HepG2 (cell line): ENCODE results near the gene ONECUT3. TPM values are rescaled to one million over a fixed set of nuclear protein-coding genes. Genes with fewer than 3 reads are reported as not detected.

Source experiments
- ATAC-seq: fragments of 200-7000 bp; cut with Tn5 transposase; 3 replicates; pipeline ENCODE4 v1.9.1; 2020; ENCODE audit warnings: mild to moderate bottlenecking, moderate library complexity
- BruUV-seq: library from RNA; stranded (reverse); fragments of 400-500 nt; replicated peaks from 2 replicates; lab custom pipeline; 2021; lab: Mats Ljungman, UMichigan
- CTCF ChIA-PET: fragments of 300-600 bp; formaldehyde crosslinking; extraction: SDS; loops from one replicate; lab custom pipeline; 2021; ENCODE audit warnings: low total read pairs, inconsistent platforms, low intra/inter-chr PET ratio; lab: Yijun Ruan, JAX
- POLR2A ChIA-PET: fragments of 350-600 bp; sonication (Branson Sonifier 250); formaldehyde crosslinking; loops from one replicate; lab custom pipeline; 2020; ENCODE audit warnings: antibody characterized with exemption, inconsistent platforms; lab: Yijun Ruan, JAX
- DNase-seq: peaks from one replicate; pipeline ENCODE4 v3.0.0-alpha.2; 2015; ENCODE audit warnings: low spot score
- FAIRE-seq: peaks from 3 replicates; lab custom pipeline; 2011; peaks lifted over from hg19 to GRCh38; lab: Jason Lieb, UNC
- H2AFZ ChIP-seq: one replicate; pipeline ENCODE4 v1.6.1; 2011; ENCODE audit warnings: low read length, inconsistent platforms
- H3K27ac ChIP-seq: fragments of 300-600 bp; 3 replicates; pipeline ENCODE4 v1.8.0; 2011; ENCODE audit warnings: mixed run types, mild to moderate bottlenecking, mixed read lengths, low read length, inconsistent platforms; ENCODE audit not compliant: insufficient read depth; ENCODE audit errors: extremely low read length
- H3K27me3 ChIP-seq, 2 experiments: fragments of 200-600 bp in 1 of 2; 2 replicates in 1 of 2; 3 replicates in 1 of 2; pipeline versions ENCODE4 v1.6.0 to v1.8.0; 2011; ENCODE audit warnings: low read length in 2 of 2, mild to moderate bottlenecking in 2 of 2, moderate library complexity in 2 of 2, inconsistent platforms in 1 of 2; ENCODE audit not compliant: insufficient read depth in 2 of 2, control insufficient read depth in 1 of 2
- H3K36me3 ChIP-seq, 2 experiments: fragments of 200-600 bp in 1 of 2; replicated peaks in 1 of 2; 2 replicates in 1 of 2; 3 replicates in 1 of 2; pipeline versions ENCODE4 v1.5.1 to v1.8.0; 2011; ENCODE audit warnings: low read length in 2 of 2, inconsistent platforms in 1 of 2; ENCODE audit not compliant: insufficient read depth in 2 of 2, control insufficient read depth in 1 of 2
- H3K4me1 ChIP-seq: 2 replicates; pipeline ENCODE4 v1.5.1; 2012; ENCODE audit warnings: low read length, inconsistent platforms; ENCODE audit not compliant: insufficient read depth
- H3K4me2 ChIP-seq: 2 replicates; pipeline ENCODE4 v1.6.0; 2011; ENCODE audit warnings: low read depth, low read length, inconsistent platforms
- H3K4me3 ChIP-seq, 3 experiments: fragments of 200-600 bp in 1 of 3; sonication (generic), shearing (Covaris generic) in 1 of 3; replicated peaks in 1 of 3; 2 replicates each; pipeline ENCODE4 v1.5.1; 2011 to 2016; ENCODE audit warnings: low read length in 3 of 3, inconsistent platforms in 2 of 3, low read depth in 2 of 3, mild to moderate bottlenecking in 2 of 3, control low read depth in 1 of 3, mixed read lengths in 1 of 3; ENCODE audit not compliant: insufficient read depth in 1 of 3
- H3K79me2 ChIP-seq: one replicate; pipeline ENCODE4 v1.6.1; 2011; ENCODE audit warnings: low read length, inconsistent platforms; ENCODE audit not compliant: insufficient read depth
- H3K9ac ChIP-seq: 2 replicates; pipeline ENCODE4 v1.6.0; 2011; ENCODE audit warnings: mild to moderate bottlenecking, low read depth, low read length, inconsistent platforms; ENCODE audit not compliant: insufficient read depth
- H3K9me3 ChIP-seq: 2 replicates; pipeline ENCODE4 v1.5.1; 2012; ENCODE audit warnings: mild to moderate bottlenecking, low read length
- H4K20me1 ChIP-seq: 2 replicates; pipeline ENCODE4 v1.6.0; 2011; ENCODE audit warnings: inconsistent platforms, mild to moderate bottlenecking, low read length, moderate library complexity; ENCODE audit not compliant: insufficient read depth
- AHR ChIP-seq: IDR thresholded peaks from 2 replicates; pipeline ENCODE4 v1.6.1; 2018; ENCODE audit warnings: missing genetic modification reagents, missing compliant biosample characterization
- PCBP2 ChIP-seq: fragments of 200-400 bp; formaldehyde crosslinking; optimal IDR thresholded peaks from 2 replicates; pipeline ENCODE3; 2018; ENCODE audit warnings: low read length, low read depth; ENCODE audit not compliant: poor library complexity, severe bottlenecking
- RFX3 ChIP-seq: IDR thresholded peaks from 2 replicates; pipeline ENCODE4 v1.6.1; 2016; ENCODE audit warnings: missing biosample characterization, missing genetic modification reagents
- STAG1 ChIP-seq: sonication (generic); formaldehyde crosslinking; IDR thresholded peaks from 2 replicates; pipeline ENCODE4 v1.4.0; 2020; ENCODE audit warnings: missing genetic modification reagents
- ZFP90 ChIP-seq: sonication (generic); formaldehyde crosslinking; IDR thresholded peaks from 2 replicates; pipeline ENCODE4 v1.8.0; 2022; ENCODE audit warnings: missing genetic modification reagents, mild to moderate bottlenecking, inconsistent platforms, borderline replicate concordance
- ZNF619 ChIP-seq: sonication (generic); formaldehyde crosslinking; IDR thresholded peaks from 2 replicates; pipeline ENCODE4 v1.4.0; 2020; ENCODE audit warnings: mild to moderate bottlenecking, missing genetic modification reagents
- ZNF850 ChIP-seq: sonication (generic); formaldehyde crosslinking; conservative IDR thresholded peaks from 2 replicates; pipeline ENCODE4 v1.9.0; 2021; ENCODE audit warnings: mild to moderate bottlenecking, missing genetic modification reagents
- WGBS: methylation state at CpG from one replicate; pipeline ENCODE4 v1.1.6; 2017; ENCODE audit warnings: low lambda C conversion rate; 5-methylcytosine and 5-hydroxymethylcytosine counted together
- in situ Hi-C: cut with HindIII; loops from 2 replicates; pipeline ENCODE4 v1.10.0; 2017; ENCODE audit warnings: low pct_unique_long_range_greater_than_20kb; ENCODE audit not compliant: extremely low pct_ligation_motif_present
- intact Hi-C: fragments of 100-400 bp; cut with micrococcal nuclease; formaldehyde crosslinking; loops from one replicate; pipeline ENCODE4 v1.10.0; 2022; ENCODE audit not compliant: unreplicated experiment
- polyA plus RNA-seq, 8 experiments: library from polyadenylated mRNA; depleted of rRNA in 3 of 8; stranded (reverse) in 7 of 8; unstranded in 1 of 8; fragments of >200 nt; fragmentation: Illumina TruSeq in 4 of 8; extraction: Trizol in 4 of 8; gene quantifications; 2 replicates each; pipeline versions ENCODE4 v1.2.1 to v1.2.3, GENCODE V29; 2011 to 2016; ENCODE audit warnings: low read depth in 4 of 8, missing spikeins in 1 of 8, mixed read lengths in 1 of 8; ENCODE audit not compliant: insufficient read depth in 1 of 8
- total RNA-seq, 5 experiments: library from RNA; depleted of rRNA; stranded (reverse); fragments of >200 nt; fragmentation: Illumina TruSeq; extraction: Trizol; gene quantifications; 2 replicates each; pipeline ENCODE4 v1.2.3, GENCODE V29; 2016; ENCODE audit warnings: low read depth in 1 of 5
- TF ChIP-seq, protein P1 (sequence below): sonication (generic); formaldehyde crosslinking; IDR thresholded peaks from 2 replicates; pipeline ENCODE4 v1.5.0; 2020; ENCODE audit warnings: mild to moderate bottlenecking, missing genetic modification reagents

Gene ONECUT3
- total and polyA plus RNA-seq, 2 of the 13 experiments (the other 11 are each of a cell fraction or from before 2014, with no cell fraction given), result under 0.01 TPM; not detected in 1

DNA sequence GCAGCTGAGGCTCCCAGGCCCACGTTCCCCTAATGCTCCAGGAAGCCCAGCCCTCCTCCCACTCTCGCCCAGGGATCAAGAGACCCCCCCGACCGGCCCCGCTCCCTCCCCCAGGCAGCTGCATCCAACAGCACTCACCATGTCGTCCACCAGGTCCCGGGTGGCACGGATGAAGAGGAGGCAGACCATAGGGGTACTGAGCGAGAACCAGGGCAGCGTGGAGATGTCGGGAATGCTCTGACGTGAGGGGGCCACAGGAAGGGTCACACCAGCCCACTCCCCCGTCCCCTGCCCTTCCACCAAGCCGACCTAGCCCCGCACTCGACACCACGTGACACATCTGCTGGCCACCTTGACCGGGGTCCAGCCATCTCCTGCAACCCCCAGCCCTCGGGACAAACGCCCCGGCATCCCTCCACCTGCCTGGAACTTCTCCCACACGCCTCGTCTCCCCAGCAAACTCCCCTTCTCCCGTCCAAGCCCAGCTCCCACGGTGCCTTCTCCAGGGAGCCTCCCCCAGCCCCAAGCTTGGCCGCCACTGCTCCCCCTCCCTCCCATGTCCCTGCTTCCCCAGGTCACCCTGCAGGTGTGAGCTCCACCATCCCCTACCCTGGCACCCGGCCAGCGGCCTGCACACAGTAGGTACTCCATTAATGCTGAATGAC lies 53.9 kb downstream of the ONECUT3 start:
- FAIRE-seq (no peak), DNase-seq (no peak), ATAC-seq (no peak)
- Histone ChIP-seq H2AFZ (no peak overlapping the region), H3K27ac (no peak overlapping the region), H3K36me3 (no peaks in the 10 kb centered on the region), H3K79me2 (no peaks in the 10 kb centered on the region), H3K4me1 (peaks cover 6% of the 10 kb centered on the region; the same call in 1 of the 2 replicates), H3K4me2 (no peak overlapping the region), H3K9ac (no peak overlapping the region), H3K4me3 (no peak overlapping the region), H4K20me1 (no peaks in the 10 kb centered on the region), H3K9me3 (no peaks in the 10 kb centered on the region), H3K27me3 (no peaks in the 10 kb centered on the region; a peak in 1 of 5 replicates)
- POLR2A ChIA-PET, result no interaction called here
- intact Hi-C loops (no loop called here), in situ Hi-C loops (no loop called here)
- TF ChIP-seq PCBP2, result no peak
- TF ChIP-seq ZFP90 (CRISPR knock-in tag), result no peak
- no peak for TF ChIP-seq RFX3 (CRISPR knock-in tag)
- TF ChIP-seq STAG1 (CRISPR knock-in tag), result no peak
- TF ChIP-seq ZNF850 (CRISPR knock-in tag), result no peak
- TF ChIP-seq AHR (CRISPR knock-in tag), result no peak
- no peak for TF ChIP-seq ZNF619 (CRISPR knock-in tag)
- TF ChIP-seq, protein P1, sequence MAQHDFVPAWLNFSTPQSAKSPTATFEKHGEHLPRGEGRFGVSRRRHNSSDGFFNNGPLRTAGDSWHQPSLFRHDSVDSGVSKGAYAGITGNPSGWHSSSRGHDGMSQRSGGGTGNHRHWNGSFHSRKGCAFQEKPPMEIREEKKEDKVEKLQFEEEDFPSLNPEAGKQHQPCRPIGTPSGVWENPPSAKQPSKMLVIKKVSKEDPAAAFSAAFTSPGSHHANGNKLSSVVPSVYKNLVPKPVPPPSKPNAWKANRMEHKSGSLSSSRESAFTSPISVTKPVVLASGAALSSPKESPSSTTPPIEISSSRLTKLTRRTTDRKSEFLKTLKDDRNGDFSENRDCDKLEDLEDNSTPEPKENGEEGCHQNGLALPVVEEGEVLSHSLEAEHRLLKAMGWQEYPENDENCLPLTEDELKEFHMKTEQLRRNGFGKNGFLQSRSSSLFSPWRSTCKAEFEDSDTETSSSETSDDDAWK, result no peak
- WGBS, result 89% methylated on average over 25 of the region's 28 CpGs
- CTCF ChIA-PET, result no interaction called here
- no TSS peak for BruUV-seq
